NCI-H1105 (cell line): ENCODE measurements around the gene C3orf20.

Source experiments
- DNase-seq: peaks from one replicate; lab custom pipeline; 2025; lab: John Stamatoyannopoulos, UW

C3orf20 gene

DNA sequence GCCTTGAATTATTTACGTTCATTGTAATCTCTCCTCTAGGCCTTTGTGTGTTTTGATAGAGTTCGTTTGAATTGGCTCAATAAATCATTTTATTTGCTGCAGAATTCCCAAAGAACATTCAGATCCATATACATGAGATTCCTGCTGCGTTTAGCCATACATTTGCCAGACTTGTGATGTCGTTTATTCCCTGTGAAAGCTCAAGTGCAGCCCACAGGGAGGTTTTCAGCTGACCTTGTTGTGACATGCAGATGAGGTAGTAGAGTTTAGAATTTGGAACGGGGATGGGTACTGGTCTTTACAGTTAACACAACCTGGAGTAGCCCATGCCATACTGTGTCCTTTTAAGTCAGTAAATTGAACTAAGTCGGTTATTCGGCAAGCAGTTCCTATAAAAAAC is at the start of gene C3orf20:
Gene C3orf20 (plus strand): TSS at position 301 of the 400 bp plus-strand sequence. CDS start 7,573 bp downstream, outside the sequence.
- DNase-seq = no peak

DNA sequence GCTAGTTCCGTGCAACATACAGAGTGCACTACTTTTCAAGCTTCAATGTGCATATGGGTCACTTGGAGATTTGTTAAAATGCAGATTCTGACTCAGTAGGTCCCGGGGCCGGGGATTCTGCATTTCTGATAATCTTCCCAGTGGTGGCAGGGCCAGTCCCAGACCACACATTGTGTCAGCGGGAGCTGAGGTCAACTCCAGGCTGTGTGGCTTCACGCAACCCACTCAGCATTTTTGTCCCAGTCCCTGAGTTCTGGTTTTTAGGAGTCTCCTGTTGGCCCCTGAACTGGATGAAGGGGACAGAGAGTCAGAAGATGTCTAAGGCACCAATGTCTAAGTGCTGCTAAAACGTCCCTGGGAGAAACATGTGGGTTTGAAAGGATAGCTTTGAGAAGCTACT is 49.5 kb upstream of the C3orf20 start:
- DNase-seq = no peak

DNA sequence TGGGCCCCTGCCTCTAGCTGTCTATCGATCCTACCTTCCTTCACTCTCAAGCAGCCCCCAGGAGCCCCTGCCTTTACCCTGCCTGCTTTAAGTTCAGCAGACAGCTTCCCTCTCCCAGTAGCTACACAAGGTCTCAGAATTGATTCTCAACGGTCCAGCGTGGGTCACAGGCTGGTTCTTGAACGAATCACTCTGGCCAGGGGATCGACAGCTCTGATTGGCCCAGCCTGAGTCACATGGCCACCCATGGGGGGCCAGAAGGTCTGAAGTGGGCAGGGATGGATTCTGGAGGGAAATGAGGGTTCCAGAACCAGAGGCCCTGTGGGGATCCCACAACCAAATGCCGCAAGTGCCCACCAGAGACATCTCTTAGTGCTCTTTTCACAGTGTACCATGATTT is 47.1 kb upstream of the C3orf20 start:
- no peak for DNase-seq

DNA sequence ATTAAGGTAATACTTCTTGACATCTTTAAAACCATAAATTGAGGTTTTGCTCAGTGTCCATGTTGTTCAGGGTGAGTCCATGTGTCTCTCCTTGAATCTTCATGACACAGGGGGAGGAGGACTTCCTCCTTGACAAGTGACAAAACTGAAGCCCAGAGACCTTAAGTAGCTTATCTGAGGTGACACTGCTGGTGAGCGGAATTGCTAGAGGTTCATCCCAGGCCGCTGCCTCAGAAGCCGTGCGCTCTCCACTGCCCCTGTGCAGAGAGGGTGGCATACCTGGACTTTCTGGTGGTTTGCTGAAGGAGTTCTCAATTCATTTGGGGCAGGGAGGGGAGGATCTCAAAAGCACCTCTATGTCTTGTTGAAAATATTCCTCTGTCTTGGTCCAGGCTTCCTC is 46.5 kb upstream of the C3orf20 start:
- DNase-seq = no peak

DNA sequence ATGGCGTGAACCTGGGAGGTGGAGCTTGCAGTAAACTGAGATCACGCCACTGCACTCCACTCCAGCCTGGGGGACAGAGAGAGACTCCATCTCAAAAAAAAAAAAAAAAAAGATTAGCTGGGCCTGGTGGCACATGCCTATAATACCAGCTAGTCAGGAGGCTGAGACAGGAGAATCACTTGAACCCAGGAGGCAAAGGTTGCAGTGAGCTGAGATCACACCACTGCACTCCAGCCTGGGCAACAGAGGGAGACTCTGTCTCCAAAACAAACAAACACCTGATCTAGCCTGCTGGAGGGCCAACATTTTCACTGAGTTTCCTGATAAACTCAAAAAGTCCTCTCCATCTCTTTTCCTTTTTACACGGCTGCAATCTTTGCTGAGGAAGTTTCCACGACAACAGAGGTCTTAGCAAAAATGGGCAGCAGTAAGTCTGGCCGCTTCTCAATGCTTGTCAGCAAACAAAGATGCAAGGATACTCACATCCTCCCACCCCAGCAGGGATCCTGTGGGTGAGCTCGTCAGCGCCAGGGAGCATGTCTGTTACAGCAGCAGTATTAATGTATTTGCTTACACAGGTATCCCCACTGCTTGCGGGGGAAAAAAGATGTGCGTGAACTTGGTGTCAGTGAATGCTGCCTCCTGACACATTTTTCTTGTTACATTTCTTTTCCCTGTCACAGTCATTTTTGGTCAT is 44.4 kb upstream of the C3orf20 start:
- DNase-seq = no peak

DNA sequence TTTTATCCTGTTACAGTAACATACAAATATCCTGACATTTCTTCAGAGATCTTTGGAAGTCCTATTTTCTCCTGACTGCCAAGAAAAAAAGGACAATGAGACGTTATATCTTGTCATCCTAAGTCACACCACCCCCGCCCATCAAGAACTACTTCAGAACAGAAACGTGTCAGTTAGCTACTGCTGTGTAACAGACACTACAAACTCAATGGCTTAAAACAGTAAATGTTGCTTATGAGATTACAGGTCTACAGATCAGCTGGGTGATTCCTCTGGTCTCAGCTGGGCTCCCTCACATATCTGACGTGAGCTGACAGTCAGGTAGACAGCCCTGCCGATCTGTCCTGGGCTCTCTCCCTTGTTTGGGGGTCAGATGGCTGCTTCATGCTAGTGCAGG is 43.8 kb upstream of the C3orf20 start:
- DNase-seq = no peak

DNA sequence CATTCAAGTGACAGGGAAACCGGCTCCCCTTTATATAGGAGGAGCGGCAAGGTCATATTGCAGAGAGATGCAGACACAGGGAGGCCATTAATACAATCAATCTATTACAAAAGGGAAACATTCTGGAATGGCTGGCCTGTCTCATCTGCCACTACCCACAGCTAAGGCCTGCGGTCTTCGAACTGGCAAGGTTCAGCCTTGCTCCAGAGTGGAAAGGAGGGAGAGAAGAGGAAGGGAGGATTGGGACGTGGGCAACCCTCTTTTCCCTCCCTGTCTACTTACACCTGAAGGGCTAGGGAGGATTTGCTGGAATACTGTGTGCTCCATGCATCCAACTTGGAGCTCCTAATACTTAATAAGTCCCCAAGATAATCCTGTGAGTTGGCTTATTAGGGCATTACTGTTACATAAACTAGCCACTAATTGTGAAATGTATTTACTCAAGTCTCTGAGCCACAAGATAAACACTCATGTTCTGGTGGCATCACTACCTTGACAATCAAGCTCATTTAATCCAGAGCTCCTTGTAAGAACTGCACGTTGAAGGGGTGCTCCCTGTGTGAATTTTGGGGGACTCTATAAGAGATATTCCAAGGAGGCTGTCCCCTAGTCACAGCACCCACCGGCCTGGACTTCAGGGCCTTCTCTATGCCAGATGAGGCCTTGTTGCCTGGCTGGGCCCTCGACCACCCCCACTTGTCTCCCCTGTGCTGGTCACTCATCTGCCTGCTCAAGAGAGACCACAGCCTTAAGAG is 43.1 kb upstream of the C3orf20 start:
- DNase-seq = no peak

DNA sequence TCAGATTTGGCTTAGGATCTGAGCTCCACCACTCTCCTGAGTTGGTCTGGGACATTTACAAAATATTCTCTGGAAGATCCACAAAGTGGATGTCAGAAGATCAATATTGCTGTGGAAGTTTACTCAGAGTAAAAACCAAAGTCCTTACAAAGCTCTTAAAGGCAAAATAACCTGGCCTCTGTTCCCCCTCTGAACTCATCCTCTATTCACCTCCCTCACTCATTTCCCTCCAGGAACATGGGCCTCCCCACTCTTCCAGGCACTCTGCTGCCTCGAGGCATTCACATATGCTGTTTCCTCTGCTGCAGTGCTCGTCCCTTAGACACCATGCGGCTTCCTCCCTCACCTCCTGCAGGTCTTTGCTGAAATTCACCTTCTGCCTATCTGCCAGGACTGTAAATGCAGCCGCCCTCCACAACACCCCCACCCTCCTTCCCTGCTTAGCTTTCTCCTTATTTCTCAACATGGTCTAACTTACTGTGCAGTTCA is 42.5 kb upstream of the C3orf20 start:
- no peak for DNase-seq

DNA sequence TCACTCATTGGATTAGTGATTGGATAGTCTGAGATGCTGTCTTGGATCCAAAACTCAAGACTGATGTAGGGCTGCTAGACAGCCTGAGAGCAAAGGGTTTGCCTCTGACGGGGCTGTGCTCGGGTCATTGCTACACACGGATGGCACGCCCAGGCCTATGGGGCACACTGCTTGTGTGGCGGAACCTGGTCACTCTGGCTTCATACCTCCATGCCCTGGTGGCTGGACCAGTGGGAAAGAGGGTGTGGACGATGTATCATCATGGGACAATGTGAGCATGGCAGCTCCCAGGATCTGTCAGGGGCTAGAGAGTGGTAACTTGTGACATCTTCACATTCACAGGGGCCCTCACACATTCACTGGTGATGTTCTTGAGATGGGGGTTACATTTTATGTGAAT is 41.5 kb upstream of the C3orf20 start:
- no peak for DNase-seq

DNA sequence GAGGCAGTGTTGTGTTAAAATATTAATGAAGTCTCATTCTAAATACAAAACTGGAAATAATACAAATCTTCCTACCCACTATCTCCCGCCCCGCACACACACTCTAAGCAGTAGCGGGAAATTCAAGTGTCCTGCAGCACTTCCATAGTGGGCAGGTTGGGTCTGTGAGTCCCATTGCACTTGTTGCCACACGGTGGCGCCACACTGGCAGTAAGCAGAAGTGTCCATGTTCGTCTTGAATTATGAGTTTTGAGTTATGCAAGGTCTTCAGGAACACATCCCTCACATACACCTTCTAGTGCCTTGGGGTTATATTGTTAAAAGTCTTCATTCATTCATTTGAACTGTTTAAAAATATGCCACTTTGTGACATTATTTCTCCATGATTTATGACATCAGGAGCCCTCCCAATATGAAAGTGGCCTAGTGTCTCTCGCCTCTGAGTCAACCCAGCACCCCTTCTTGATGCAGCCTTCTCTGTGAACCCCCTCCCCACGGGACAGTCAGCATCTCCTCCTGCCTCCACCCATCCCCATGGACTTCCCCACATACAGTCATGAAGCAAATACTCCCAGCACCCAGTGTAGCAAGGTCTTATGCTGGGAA is 41.0 kb upstream of the C3orf20 start:
- no peak for DNase-seq

DNA sequence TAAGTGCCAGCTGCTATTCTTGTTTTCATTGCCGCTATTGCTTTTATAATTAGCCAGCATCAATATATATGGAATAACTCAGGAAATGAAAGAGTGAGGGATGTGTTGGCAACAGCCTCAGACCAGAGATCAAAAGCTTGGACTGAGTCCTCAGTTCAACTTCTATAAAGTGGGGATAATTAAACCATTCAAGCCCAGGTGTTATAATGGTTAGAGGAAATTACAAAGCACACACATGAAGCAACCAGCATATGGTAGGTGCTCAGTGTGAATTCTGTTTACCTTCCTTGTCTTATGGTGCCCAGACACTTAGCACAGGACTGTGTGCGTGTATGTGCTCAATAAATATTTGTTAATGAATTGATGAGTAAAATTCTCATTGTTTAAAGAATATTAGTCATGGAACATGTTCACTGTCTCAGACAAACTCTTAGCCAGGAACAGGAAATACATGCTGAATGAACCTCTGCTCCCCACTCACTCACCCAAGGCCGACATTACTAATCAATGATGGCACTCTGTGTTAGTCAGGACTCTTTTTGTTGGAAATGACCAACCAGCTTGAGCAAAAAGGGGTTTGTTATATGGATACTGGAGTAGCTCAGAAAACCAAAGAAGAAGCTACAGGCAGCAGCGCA is 40.1 kb upstream of the C3orf20 start:
- DNase-seq = no peak

DNA sequence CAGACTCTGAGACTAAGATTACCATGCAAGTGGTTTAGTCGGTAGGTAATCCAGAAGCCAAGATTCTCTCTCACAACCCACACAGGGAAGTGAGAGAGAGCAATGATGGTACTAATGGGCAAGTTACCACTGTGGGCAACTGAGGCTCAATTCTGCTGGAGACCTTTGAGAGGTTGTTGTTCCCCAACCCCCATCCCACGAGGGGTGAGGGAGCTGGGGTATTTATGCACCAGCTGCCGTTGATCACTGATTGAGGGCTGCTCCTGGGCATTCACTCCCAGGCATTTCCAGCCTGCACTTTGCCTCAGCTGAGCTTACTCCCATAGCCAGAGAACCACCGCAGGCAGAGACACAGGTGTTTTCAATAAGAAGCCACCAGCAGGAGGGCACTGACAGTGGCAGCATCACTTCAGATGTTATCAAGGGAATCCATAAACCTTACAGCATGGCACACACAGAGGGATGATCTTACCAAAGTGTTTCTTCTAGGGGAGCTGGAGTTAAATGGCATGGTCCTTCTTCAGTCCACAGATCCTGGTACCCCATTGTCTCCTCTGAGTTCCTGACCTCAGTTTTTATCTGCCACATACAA is 38.3 kb upstream of the C3orf20 start:
- no peak for DNase-seq

DNA sequence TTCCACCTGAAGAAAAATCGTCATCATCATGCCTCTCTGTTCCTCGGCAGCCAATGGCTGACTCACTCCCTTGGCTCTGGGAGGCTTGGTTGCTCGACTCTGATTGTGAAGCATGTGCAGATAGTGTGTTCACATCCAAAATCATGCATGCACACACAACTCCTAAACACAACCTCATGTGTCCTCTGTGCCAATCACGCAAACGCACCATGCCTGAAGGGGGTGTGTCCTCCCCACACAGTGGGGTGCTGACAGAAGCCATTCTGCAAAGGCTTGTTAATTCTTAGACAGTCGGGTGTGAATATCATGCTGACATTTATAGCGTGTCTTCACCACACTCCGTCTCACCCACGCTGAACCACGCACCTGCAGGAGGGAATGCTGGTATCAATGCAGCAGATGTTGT is 34.8 kb upstream of the C3orf20 start:
- no peak for DNase-seq

DNA sequence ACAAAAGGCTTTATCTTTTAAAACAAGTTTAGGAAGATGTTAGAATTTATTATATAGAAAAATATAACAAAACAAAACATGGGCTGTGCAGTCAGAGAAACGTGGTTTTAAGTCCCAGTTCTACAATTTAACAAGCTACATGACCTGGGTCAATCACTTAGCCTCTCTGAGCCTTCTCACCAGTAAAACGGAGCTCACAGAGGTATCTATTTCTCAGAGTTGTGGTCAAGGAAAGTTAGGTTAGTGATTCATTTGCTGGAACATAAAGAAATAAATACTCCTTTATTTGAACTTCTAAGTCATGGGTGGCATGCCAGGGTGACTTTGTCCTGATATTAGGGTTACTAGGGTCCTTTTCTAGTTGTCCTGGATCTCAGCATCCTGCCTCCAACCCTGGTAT is 34.2 kb upstream of the C3orf20 start:
- DNase-seq = no peak

DNA sequence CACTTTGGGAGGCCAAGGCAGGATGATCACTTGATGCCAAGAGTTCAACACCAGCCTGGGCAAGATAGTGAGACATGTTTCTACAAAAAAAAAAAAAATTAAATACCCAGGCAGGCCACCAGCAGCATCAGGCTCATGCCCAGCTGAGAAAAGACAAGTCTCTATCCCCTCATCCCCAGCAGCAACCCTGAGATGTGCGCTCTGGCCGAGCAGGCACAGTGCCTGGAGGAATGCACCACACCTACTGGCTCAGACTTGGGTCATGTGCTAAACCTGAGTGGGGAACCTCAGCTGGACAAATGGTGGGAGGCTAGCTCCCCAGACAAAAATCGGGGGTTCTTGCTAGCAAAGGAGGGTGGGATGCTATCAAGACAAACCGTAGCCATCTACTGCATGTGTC is 33.6 kb upstream of the C3orf20 start:
- DNase-seq = no peak

DNA sequence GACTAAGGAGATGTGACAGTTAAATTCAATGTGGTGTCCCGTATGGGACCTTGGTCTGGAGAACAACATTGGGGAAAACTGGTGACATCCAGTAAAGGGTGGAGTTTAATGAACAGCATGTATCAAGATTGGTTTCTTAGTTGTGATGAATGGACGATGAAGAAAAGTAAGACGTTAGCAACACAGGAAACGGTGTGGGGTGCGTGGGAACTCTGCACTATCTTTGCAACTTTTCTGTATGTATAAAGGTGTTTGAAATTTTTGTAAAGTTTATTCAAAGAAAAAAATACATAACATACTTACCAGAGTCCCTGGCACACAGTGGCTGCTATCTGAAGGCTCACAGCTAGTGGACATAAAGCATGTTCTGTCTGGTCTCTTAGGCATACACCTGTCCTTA is 29.5 kb upstream of the C3orf20 start:
- DNase-seq = no peak

DNA sequence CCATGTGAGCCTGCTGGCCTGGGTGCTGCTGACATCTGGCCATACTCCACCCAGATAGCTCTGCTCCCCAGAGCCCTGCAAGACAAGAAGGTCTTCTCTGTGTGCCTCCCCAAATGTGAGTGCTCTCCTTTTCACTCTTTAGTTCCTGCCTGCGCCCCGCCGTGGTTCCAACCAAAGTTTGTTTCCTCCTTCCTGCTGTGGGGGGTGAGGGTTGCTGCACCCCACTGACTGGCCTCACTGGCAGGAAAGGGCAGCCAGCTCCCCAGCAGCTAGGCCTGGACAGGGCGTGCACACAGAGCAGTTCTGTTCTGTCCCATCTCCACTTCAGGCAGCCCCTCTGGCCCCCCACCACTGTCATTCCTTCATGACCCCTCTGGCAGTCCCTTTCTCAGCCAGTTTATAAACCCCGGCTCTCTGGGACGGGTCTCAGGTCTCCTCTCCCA is 28.8 kb upstream of the C3orf20 start:
- no peak for DNase-seq

DNA sequence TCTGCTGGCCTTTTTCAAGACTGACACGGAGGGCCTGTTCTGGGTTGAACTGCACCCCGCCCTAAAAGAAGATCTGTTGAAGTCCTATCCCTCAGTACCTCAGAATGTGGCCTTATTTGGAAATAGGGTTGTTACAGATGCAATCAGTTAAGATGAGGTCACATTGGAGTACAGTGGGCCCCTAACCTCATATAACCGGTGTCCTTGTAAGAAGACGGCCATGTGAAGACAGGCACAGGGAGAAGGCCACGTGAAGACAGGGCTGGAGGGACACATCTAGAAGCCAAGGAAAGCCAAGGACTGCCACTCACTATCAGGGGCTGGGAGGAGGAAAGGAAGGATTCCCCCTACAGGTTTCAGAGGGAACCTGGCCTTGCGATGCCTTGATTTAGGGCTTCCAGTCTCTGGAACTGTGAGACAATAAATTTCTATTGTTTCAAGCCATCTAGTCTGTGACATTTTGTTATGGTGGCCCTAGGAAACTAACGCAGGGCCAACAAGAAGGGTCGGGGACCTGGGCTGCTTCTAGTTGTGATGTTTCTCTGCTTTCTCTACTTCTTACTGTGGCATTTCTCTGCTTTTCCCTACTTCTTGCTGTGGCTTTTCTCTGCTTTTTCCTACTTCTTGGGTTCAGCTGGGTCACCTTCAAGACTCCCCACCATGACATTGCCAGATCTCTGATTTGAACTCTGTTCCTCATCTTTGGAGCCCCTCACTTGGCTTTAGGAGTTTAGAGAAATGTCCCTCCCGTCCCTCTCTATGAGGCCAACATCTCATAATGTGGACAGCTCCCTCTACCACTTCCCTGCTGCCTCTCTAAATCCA is 28.1 kb upstream of the C3orf20 start:
- no peak for DNase-seq

DNA sequence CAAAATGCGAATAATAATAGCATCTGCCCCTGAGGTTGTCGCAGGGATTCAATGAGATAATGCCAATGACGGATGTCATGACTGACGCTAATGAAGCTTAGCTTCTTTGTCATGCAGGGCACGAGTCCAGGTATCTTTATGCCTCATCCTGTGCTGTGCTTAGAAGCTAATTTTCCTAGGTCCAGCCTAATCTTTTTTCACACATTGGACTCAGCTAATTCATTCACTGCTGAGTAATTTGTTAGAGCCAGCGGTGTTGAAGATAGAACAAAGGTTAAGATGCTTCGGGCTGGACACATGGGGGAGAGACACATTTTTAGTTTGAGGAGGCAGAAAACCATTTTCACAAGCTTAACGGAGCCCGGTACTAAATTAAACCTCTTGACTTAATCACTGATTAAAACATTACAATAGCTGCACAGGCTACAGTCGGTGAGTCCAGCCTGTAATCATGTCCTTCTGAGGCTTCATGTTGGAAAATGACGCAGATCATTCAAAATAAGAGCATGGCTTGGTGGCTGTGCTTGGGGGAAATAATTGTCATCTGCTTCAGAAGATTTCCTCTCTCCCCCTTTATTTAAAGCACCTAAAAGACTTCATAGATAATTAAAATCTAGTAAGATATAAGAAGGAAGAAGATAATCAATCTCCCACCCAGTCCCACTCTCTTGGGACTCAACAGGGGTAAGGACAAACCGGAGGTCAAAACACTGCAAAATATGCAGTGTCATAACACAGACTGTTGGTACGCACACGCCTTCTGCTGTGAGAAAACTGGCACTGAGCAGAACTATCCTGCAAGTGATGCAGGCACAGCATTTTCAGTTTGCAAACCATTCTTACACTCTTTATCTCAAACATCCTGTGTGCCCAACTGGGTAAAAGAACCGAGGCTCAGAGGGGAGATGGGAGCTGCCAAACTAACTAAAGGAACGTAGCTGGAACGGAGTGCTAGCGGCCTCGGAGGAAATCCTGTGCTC is 26.7 kb upstream of the C3orf20 start:
- no peak for DNase-seq

DNA sequence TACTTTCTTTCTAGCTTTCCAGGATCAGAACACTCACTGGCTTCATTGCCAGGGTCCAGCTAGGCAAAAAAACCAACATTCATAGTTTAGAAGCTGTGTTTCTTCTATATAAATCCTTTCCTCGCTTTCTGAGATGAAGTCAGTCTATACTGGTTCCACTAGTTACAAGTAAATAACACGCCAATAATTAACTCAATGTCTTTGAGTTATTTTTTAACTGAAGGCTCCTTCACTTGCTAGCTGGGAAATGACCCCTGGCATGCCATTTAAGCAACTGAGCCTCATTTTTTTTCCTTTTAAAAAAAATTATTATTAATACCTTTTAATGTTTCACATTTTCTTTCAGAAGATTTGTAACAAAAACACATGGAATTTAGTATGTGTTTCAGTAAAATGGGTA is 25.5 kb upstream of the C3orf20 start:
- DNase-seq = no peak
